ENCODE data around the gene MINDY4. TPM values are rescaled to one million over a fixed set of nuclear protein-coding genes. Genes with fewer than 3 reads are reported as not detected.

MINDY4 gene
- total RNA-seq, 1 donor from 2014 or later, result 4.1 TPM

GRCh38 chr7:30727061-30727945, 43.9 kb upstream of the MINDY4 start:
- no peak overlapping the region for H3K9ac ChIP-seq (ENCODE audit: low read length)
- H3K9me3 ChIP-seq (ENCODE audit: insufficient read depth, low read depth, low read length), result no peaks in the 10 kb centered on the region
- H3K4me2 ChIP-seq (ENCODE audit: low read length), result no peak overlapping the region
- H3K27me3 Mint-ChIP-seq (ENCODE audit: low read depth, unreplicated experiment), result peaks cover 47% of the 10 kb centered on the region
- no peaks in the 10 kb centered on the region for H3K36me3 ChIP-seq (ENCODE audit: insufficient read depth, low read length)
- peaks cover 2% of the 10 kb centered on the region for H3K36me3 Mint-ChIP-seq (ENCODE audit: low read depth, unreplicated experiment)
- no peaks in the 10 kb centered on the region for H4K20me1 ChIP-seq (ENCODE audit: insufficient read depth, low read length)
- H3K4me1 Mint-ChIP-seq (ENCODE audit: low read depth, unreplicated experiment), result peaks cover 5% of the 10 kb centered on the region
- H3K4me1 ChIP-seq (ENCODE audit: insufficient read depth, low read length), result no peaks in the 10 kb centered on the region
- TF ChIP-seq CTCF (IDR thresholded peaks at IDR 0.05; ENCODE audit: insufficient read depth, low read depth, low read length), result no peak
- no peak for TF ChIP-seq EZH2 (IDR thresholded peaks at IDR 0.05; ENCODE audit: insufficient read depth, low read length)
- no peak overlapping the region for H3K27ac Mint-ChIP-seq (ENCODE audit: unreplicated experiment)
- no peak overlapping the region for H3K4me3 ChIP-seq (ENCODE audit: insufficient read depth, low read depth, low read length)
- DNase-seq (ENCODE audit: low read depth) (no peak), FAIRE-seq (no peak)
- H3K79me2 ChIP-seq (ENCODE audit: insufficient read depth, low read length), result no peaks in the 10 kb centered on the region
- H2AFZ ChIP-seq (ENCODE audit: low read depth, low read length), result no peak overlapping the region
- peaks cover 27% of the 10 kb centered on the region for H3K27me3 ChIP-seq (ENCODE audit: insufficient read depth, low read length)
- H3K27ac ChIP-seq (ENCODE audit: low read depth, low read length), result no peak overlapping the region
- H3K9me3 Mint-ChIP-seq (ENCODE audit: unreplicated experiment), result peaks cover under 1% of the 10 kb centered on the region
- no peak overlapping the region for H3K4me3 Mint-ChIP-seq (ENCODE audit: unreplicated experiment)

- Histone ChIP-seq H3K27ac (ENCODE audit: low read depth, low read length) (no peak overlapping the region), H3K4me2 (ENCODE audit: low read length) (no peak overlapping the region), H3K79me2 (ENCODE audit: insufficient read depth, low read length) (no peaks in the 10 kb centered on the region), H3K9me3 (ENCODE audit: insufficient read depth, low read depth, low read length) (no peaks in the 10 kb centered on the region), H3K9ac (ENCODE audit: low read length) (no peak overlapping the region), H3K4me3 (ENCODE audit: insufficient read depth, low read depth, low read length) (no peak overlapping the region), H2AFZ (ENCODE audit: low read depth, low read length) (no peak overlapping the region), H3K36me3 (ENCODE audit: insufficient read depth, low read length) (no peaks in the 10 kb centered on the region), H4K20me1 (ENCODE audit: insufficient read depth, low read length) (no peaks in the 10 kb centered on the region), H3K4me1 (ENCODE audit: insufficient read depth, low read length) (no peaks in the 10 kb centered on the region), H3K27me3 (ENCODE audit: insufficient read depth, low read length) (peaks cover 27% of the 10 kb centered on the region)
- peaks cover 2% of the 10 kb centered on the region for H3K36me3 Mint-ChIP-seq (ENCODE audit: low read depth, unreplicated experiment)
- DNase-seq (ENCODE audit: low read depth), result no peak
- FAIRE-seq, result no peak
- no peak overlapping the region for H3K27ac Mint-ChIP-seq (ENCODE audit: unreplicated experiment)
- TF ChIP-seq EZH2 (IDR thresholded peaks at IDR 0.05; ENCODE audit: insufficient read depth, low read length), result no peak
- no peak for TF ChIP-seq CTCF (IDR thresholded peaks at IDR 0.05; ENCODE audit: insufficient read depth, low read depth, low read length)
- H3K4me1 Mint-ChIP-seq (ENCODE audit: low read depth, unreplicated experiment), result peaks cover 5% of the 10 kb centered on the region
- no peaks in the 10 kb centered on the region for H3K9me3 Mint-ChIP-seq (ENCODE audit: unreplicated experiment)
- H3K4me3 Mint-ChIP-seq (ENCODE audit: unreplicated experiment), result no peak overlapping the region
- peaks cover 51% of the 10 kb centered on the region for H3K27me3 Mint-ChIP-seq (ENCODE audit: low read depth, unreplicated experiment)
Measured at GRCh38 chr7:30728591-30729100, 42.6 kb upstream of the MINDY4 start.

- Histone ChIP-seq H3K4me2 (ENCODE audit: low read length) (no peak overlapping the region), H3K9ac (ENCODE audit: low read length) (no peak overlapping the region), H2AFZ (ENCODE audit: low read depth, low read length) (no peak overlapping the region), H3K36me3 (ENCODE audit: insufficient read depth, low read length) (no peaks in the 10 kb centered on the region), H3K27ac (ENCODE audit: low read depth, low read length) (no peak overlapping the region), H3K27me3 (ENCODE audit: insufficient read depth, low read length) (peaks cover 22% of the 10 kb centered on the region), H3K9me3 (ENCODE audit: insufficient read depth, low read depth, low read length) (no peaks in the 10 kb centered on the region), H3K79me2 (ENCODE audit: insufficient read depth, low read length) (no peaks in the 10 kb centered on the region), H3K4me1 (ENCODE audit: insufficient read depth, low read length) (no peaks in the 10 kb centered on the region), H3K4me3 (ENCODE audit: insufficient read depth, low read depth, low read length) (no peak overlapping the region), H4K20me1 (ENCODE audit: insufficient read depth, low read length) (no peaks in the 10 kb centered on the region)
- H3K4me3 Mint-ChIP-seq (ENCODE audit: unreplicated experiment), result no peak overlapping the region
- peaks cover 5% of the 10 kb centered on the region for H3K4me1 Mint-ChIP-seq (ENCODE audit: low read depth, unreplicated experiment)
- H3K27ac Mint-ChIP-seq (ENCODE audit: unreplicated experiment), result no peak overlapping the region
- DNase-seq (ENCODE audit: low read depth), result no peak
- peaks cover 2% of the 10 kb centered on the region for H3K36me3 Mint-ChIP-seq (ENCODE audit: low read depth, unreplicated experiment)
- peaks cover 53% of the 10 kb centered on the region for H3K27me3 Mint-ChIP-seq (ENCODE audit: low read depth, unreplicated experiment)
- no peak for FAIRE-seq
- no peaks in the 10 kb centered on the region for H3K9me3 Mint-ChIP-seq (ENCODE audit: unreplicated experiment)
- no peak for TF ChIP-seq CTCF (IDR thresholded peaks at IDR 0.05; ENCODE audit: insufficient read depth, low read depth, low read length)
- TF ChIP-seq EZH2 (IDR thresholded peaks at IDR 0.05; ENCODE audit: insufficient read depth, low read length), result no peak
Measured at GRCh38 chr7:30729642-30730041, 41.6 kb upstream of the MINDY4 start.
